ENCODE results near the gene AARS1. TPM values are rescaled to one million over a fixed set of nuclear protein-coding genes. Genes with fewer than 3 reads are reported as not detected.
"Not testable (repeated sequence)": the region's sequence is repeated elsewhere in the genome, so short reads cannot be mapped to it uniquely, and the experiment has no call there.

Gene AARS1
- total RNA-seq, 4 donors from 2014 or later = 84.8 to 268 (median 192) TPM

GRCh38 chr16:70324998-70325747, 35.9 kb upstream of the AARS1 start:
- Histone ChIP-seq H3K4me3 (replicated peaks in 1 of 3) (no peak overlapping the region), H3K36me3 (peaks cover 26 to 38% of the 10 kb centered on the region in 2 donors), H3K27ac (no peak overlapping the region), H3K27me3 (no peaks in the 10 kb centered on the region), H3K9me3 (no peaks in the 10 kb centered on the region), H3K4me1 (no peaks in the 10 kb centered on the region)
- 92 to 93% methylated on average over 7 of the region's 7 CpGs for WGBS, 2 donors
- DNase-seq = no peak
- intact Hi-C loops (cut with DNase I) = no loop called here
- TF ChIP-seq CTCF (IDR thresholded peaks at IDR 0.05) = no peak
- no peak for TF ChIP-seq POLR2A (IDR thresholded peaks at IDR 0.05)

DNA sequence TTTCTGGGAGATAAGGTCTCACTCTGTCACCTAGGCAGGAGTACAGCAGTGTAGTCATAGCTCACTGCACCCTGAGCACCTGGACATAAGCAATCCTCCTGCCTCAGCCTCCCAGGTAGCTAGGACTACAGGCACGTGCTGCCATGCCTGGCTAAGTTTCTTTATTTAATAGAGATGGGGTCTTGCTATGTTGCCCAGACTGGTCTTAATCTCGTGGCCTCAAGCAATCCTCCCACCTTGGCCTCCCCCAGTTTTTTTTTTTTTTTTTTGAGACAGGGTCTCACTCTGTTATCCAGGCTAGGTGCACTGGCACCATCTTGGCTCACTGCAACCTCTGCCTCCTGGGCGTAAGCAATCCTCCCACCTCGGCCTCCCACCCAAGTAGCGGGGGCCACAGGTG, 30.8 kb upstream of the AARS1 start:
- intact Hi-C loops (cut with DNase I) = no loop called here
- DNase-seq = no peak
- H3K4me3 ChIP-seq (replicated peaks in 1 of 3) = no peak overlapping the region
- no peaks in the 10 kb centered on the region for H3K27me3 ChIP-seq
- H3K27ac ChIP-seq = no peak overlapping the region
- H3K36me3 ChIP-seq = peaks cover 36 to 45% of the 10 kb centered on the region in 2 donors
- H3K4me1 ChIP-seq = no peaks in the 10 kb centered on the region
- WGBS, 2 donors = 98% methylated on average over 5 of the region's 5 CpGs
- TF ChIP-seq CTCF (IDR thresholded peaks at IDR 0.05) (no peak), POLR2A (IDR thresholded peaks at IDR 0.05) (no peak)
- H3K9me3 ChIP-seq = no peaks in the 10 kb centered on the region

GRCh38 chr16:70307726-70308125, 18.4 kb upstream of the AARS1 start:
- intact Hi-C loops (cut with DNase I); DNase-seq; H3K4me3 ChIP-seq (replicated peaks in 1 of 3); H3K36me3 ChIP-seq; H3K4me1 ChIP-seq; H3K27ac ChIP-seq; H3K27me3 ChIP-seq; H3K9me3 ChIP-seq: not testable (repeated sequence)
- WGBS, 2 donors = 95% methylated on average over 2 of the region's 2 CpGs

- Histone ChIP-seq H3K27me3 (no peaks in the 10 kb centered on the region), H3K4me3 (replicated peaks in 1 of 3) (no peak overlapping the region), H3K27ac (no peak overlapping the region), H3K36me3 (no peaks in the 10 kb centered on the region), H3K9me3 (no peaks in the 10 kb centered on the region), H3K4me1 (peaks cover 0 to 8% of the 10 kb centered on the region in 2 donors)
- DNase-seq = no peak
- 96 to 98% methylated on average over 2 of the region's 2 CpGs for WGBS, 2 donors
- intact Hi-C loops (cut with DNase I) = no loop called here
- TF ChIP-seq POLR2A (IDR thresholded peaks at IDR 0.05) (no peak), CTCF (IDR thresholded peaks at IDR 0.05) (no peak)
Measured at GRCh38 chr16:70306880-70307279, 17.6 kb upstream of the AARS1 start.

- no peak for DNase-seq
- intact Hi-C loops (cut with DNase I) = no loop called here
- peak overlapping the region in 2 of 3 donors; percentile 8 to 13 for H3K27ac ChIP-seq
- no peak overlapping the region for H3K4me3 ChIP-seq (replicated peaks in 1 of 3)
- H3K9me3 ChIP-seq = no peaks in the 10 kb centered on the region
- 63 to 72% methylated on average over 3 of the region's 3 CpGs for WGBS, 2 donors
- peaks cover 0 to 10% of the 10 kb centered on the region in 2 donors for H3K4me1 ChIP-seq
- TF ChIP-seq CTCF (IDR thresholded peaks at IDR 0.05) (no peak), POLR2A (IDR thresholded peaks at IDR 0.05) (no peak)
- H3K27me3 ChIP-seq = no peaks in the 10 kb centered on the region
- H3K36me3 ChIP-seq = no peaks in the 10 kb centered on the region
Measured at GRCh38 chr16:70304892-70305448, 15.7 kb upstream of the AARS1 start.

Data from thyroid gland (tissue), 4 donors.